Muscle layer of colon (tissue), 2 donors: Measurements from ENCODE around the gene USH1G.

ENCODE experiments used
- H3K27ac ChIP-seq: one replicate; pipeline ENCODE4 v1.7.0; 2013; ENCODE audit warnings: low read depth, mild to moderate bottlenecking, low read length, moderate library complexity
- H3K27me3 ChIP-seq, 2 donors: one replicate each; pipeline ENCODE4 v1.7.0; 2013; ENCODE audit warnings: low read length in 2 of 2, mild to moderate bottlenecking in 2 of 2; ENCODE audit not compliant: insufficient read depth in 2 of 2, control insufficient read depth in 1 of 2
- H3K36me3 ChIP-seq: one replicate; pipeline ENCODE4 v1.7.0; 2013; ENCODE audit warnings: mild to moderate bottlenecking, low read length; ENCODE audit not compliant: insufficient read depth
- H3K4me1 ChIP-seq: one replicate; pipeline ENCODE4 v1.7.0; 2013; ENCODE audit warnings: mild to moderate bottlenecking, low read length; ENCODE audit not compliant: insufficient read depth
- H3K4me3 ChIP-seq, 2 donors: one replicate each; pipeline ENCODE4 v1.7.0; 2013; ENCODE audit warnings: low read length in 2 of 2, low read depth in 1 of 2, mild to moderate bottlenecking in 1 of 2, moderate library complexity in 1 of 2
- H3K9ac ChIP-seq: one replicate; pipeline ENCODE4 v1.7.0; 2013; ENCODE audit warnings: low read length
- H3K9me3 ChIP-seq: one replicate; pipeline ENCODE4 v1.7.0; 2013; ENCODE audit warnings: mild to moderate bottlenecking, low read length
- donor health status: abdominal sarcoma.
- donor health status: Adenocarcinoma of cecum.

The USH1G gene

DNA sequence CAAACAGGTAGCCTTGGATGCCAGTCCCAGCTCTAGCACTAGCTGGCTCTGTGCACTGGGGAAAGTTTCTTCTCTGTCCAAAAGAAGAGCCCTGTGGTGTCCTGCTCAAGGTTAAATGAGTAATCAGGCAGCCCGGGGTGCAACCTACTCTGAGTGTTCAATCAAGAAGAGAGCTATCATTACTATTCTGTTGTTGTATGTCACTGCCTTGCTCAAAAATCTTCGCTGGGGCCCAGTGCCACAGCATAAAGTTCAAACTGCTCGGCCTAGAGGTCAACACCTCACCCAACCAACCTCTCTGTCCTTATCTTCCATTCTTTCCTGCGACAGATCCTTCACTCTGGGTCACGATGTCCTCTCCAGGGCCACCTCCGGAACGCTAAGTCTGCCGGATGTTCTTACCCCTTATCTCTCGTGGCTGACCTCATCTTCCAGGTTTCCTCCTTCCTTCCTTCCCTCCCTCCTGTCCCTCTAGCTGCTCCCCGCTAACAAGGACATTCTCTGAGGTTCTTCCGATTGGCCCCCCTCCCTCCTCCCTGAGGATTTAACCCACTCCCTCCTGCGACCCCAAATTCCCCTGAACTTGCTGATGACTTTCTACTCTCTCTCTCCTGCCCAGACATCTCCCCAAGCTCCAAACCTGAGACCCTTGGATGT is 54.7 kb downstream of the USH1G start:
- Histone ChIP-seq H3K27me3 (no peaks in the 10 kb centered on the region), H3K9me3 (no peaks in the 10 kb centered on the region), H3K4me1 (peaks cover 6% of the 10 kb centered on the region), H3K9ac (no peak overlapping the region), H3K36me3 (no peaks in the 10 kb centered on the region), H3K27ac (no peak overlapping the region), H3K4me3 (no peak overlapping the region)

DNA sequence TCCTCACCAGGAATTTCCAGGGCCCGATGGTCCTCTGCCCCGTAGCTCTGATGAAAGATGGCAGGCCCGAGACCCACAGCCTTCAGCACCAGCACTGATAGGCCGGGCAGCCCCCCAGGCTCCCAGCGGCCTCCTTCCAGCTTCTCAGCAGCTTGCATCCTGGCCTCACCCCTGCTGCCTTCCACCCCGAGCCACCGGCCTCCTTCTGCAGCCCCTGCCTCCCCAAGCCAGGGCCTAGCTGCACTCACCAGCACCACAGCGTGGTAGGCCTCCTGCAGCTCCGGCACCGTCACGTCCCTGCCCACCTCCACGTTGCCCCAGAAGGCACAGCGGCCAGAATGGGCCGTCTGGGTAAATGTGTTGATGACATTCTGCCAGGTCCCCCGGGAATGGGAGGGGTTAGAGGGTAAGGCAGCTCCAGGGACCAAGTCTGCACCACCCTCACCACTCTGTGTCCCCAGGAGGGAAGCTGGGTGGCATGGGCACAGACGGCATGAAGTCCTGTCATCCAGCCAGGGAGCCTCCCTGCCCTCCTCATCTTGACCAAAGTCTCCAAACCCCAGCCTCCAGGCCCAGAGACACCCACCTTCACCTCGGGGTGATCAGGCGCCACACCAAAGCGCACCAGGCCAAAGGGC is 56.7 kb downstream of the USH1G start:
- H3K27me3 ChIP-seq = peaks cover 4 to 14% of the 10 kb centered on the region in 2 donors
- no peak overlapping the region for H3K4me3 ChIP-seq
- H3K9ac ChIP-seq = no peak overlapping the region
- H3K9me3 ChIP-seq = no peaks in the 10 kb centered on the region
- H3K27ac ChIP-seq = no peak overlapping the region
- no peaks in the 10 kb centered on the region for H3K36me3 ChIP-seq
- peaks cover 8% of the 10 kb centered on the region for H3K4me1 ChIP-seq
